ENCODE measurements around the gene CD79A.

The CD79A gene

GRCh38 chr19:41861846-41862245, 15.2 kb upstream of the CD79A start:
- H3K27ac ChIP-seq (ENCODE audit: low read depth in 2 of 2, low read length in 2 of 2) = no peak overlapping the region

DNA sequence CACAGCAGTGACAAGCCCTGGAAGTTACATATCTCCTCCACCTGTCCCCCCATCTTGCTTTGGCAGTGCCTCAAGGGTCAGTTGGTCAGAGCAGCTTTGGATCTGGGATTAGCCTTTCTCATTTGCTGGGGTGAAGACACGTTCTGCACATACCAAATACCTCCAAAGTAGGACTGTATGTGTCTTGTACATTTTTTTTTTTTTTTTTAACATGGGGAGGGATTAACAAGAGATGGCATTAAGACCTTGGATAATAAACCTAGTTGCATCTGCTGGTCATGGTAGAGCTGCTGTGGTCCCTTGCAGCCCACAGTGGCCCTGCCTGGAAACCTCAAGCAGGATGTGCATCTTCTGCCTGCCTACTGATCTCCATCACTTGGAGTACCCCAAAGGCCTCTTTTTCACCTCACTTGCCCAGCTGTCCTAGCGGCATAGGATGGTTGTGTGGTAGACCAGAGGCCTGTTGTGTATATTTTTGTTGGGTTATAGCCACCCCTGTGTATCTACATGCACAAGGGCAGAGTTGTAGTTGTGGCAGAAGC, 14.6 kb upstream of the CD79A start:
- Histone ChIP-seq H3K9me3 (ENCODE audit: control insufficient read depth in 2 of 2, low read length in 2 of 2) (no peaks in the 10 kb centered on the region), H3K27ac (ENCODE audit: low read depth in 2 of 2, low read length in 2 of 2) (no peak overlapping the region), H3K9ac (ENCODE audit: low read depth in 1 of 2, low read length in 2 of 2) (no peak overlapping the region), H3K4me3 (ENCODE audit: low read length in 2 of 2) (no peak overlapping the region), H3K4me1 (ENCODE audit: control insufficient read depth in 2 of 2, insufficient read depth in 2 of 2, low read length in 2 of 2) (peaks cover 36 to 39% of the 10 kb centered on the region in 2 donors), H3K36me3 (ENCODE audit: control insufficient read depth in 2 of 2, insufficient read depth in 2 of 2, low read length in 2 of 2) (peaks cover 41 to 42% of the 10 kb centered on the region in 2 donors), H3K27me3 (ENCODE audit: control insufficient read depth in 2 of 2, insufficient read depth in 2 of 2, low read length in 2 of 2) (no peaks in the 10 kb centered on the region)

More at GRCh38 chr19:41861846-41862245, 15.2 kb upstream of the CD79A start:
- no peaks in the 10 kb centered on the region for H3K27me3 ChIP-seq (ENCODE audit: control insufficient read depth in 2 of 2, insufficient read depth in 2 of 2, low read length in 2 of 2)
- peaks cover 41 to 42% of the 10 kb centered on the region in 2 donors for H3K36me3 ChIP-seq (ENCODE audit: control insufficient read depth in 2 of 2, insufficient read depth in 2 of 2, low read length in 2 of 2)
- H3K9me3 ChIP-seq (ENCODE audit: control insufficient read depth in 2 of 2, low read length in 2 of 2) = no peaks in the 10 kb centered on the region
- no peak overlapping the region for H3K9ac ChIP-seq (ENCODE audit: low read depth in 1 of 2, low read length in 2 of 2)
- H3K4me1 ChIP-seq (ENCODE audit: control insufficient read depth in 2 of 2, insufficient read depth in 2 of 2, low read length in 2 of 2) = peaks cover 36 to 39% of the 10 kb centered on the region in 2 donors
- no peak overlapping the region for H3K4me3 ChIP-seq (ENCODE audit: low read length in 2 of 2)

- H3K9me3 ChIP-seq (ENCODE audit: control insufficient read depth in 2 of 2, low read length in 2 of 2) = no peaks in the 10 kb centered on the region
- no peak overlapping the region for H3K4me3 ChIP-seq (ENCODE audit: low read length in 2 of 2)
- H3K27ac ChIP-seq (ENCODE audit: low read depth in 2 of 2, low read length in 2 of 2) = no peak overlapping the region
- no peaks in the 10 kb centered on the region for H3K27me3 ChIP-seq (ENCODE audit: control insufficient read depth in 2 of 2, insufficient read depth in 2 of 2, low read length in 2 of 2)
- H3K4me1 ChIP-seq (ENCODE audit: control insufficient read depth in 2 of 2, insufficient read depth in 2 of 2, low read length in 2 of 2) = peaks cover 45 to 46% of the 10 kb centered on the region in 2 donors
- H3K36me3 ChIP-seq (ENCODE audit: control insufficient read depth in 2 of 2, insufficient read depth in 2 of 2, low read length in 2 of 2) = peaks cover 41 to 46% of the 10 kb centered on the region in 2 donors
- H3K9ac ChIP-seq (ENCODE audit: low read depth in 1 of 2, low read length in 2 of 2) = no peak overlapping the region
Observed at GRCh38 chr19:41863209-41863931, 13.7 kb upstream of the CD79A start.

- Histone ChIP-seq H3K27ac (ENCODE audit: low read depth in 2 of 2, low read length in 2 of 2) (no peak overlapping the region), H3K9ac (ENCODE audit: low read depth in 1 of 2, low read length in 2 of 2) (no peak overlapping the region), H3K4me1 (ENCODE audit: control insufficient read depth in 2 of 2, insufficient read depth in 2 of 2, low read length in 2 of 2) (peaks cover 43 to 49% of the 10 kb centered on the region in 2 donors), H3K9me3 (ENCODE audit: control insufficient read depth in 2 of 2, low read length in 2 of 2) (no peaks in the 10 kb centered on the region), H3K4me3 (ENCODE audit: low read length in 2 of 2) (no peak overlapping the region), H3K36me3 (ENCODE audit: control insufficient read depth in 2 of 2, insufficient read depth in 2 of 2, low read length in 2 of 2) (peaks cover 47 to 56% of the 10 kb centered on the region in 2 donors), H3K27me3 (ENCODE audit: control insufficient read depth in 2 of 2, insufficient read depth in 2 of 2, low read length in 2 of 2) (no peaks in the 10 kb centered on the region)
Observed at GRCh38 chr19:41864374-41864773, 12.7 kb upstream of the CD79A start.

GRCh38 chr19:41866284-41866683, 10.8 kb upstream of the CD79A start:
- no peaks in the 10 kb centered on the region for H3K27me3 ChIP-seq (ENCODE audit: control insufficient read depth in 2 of 2, insufficient read depth in 2 of 2, low read length in 2 of 2)
- no peaks in the 10 kb centered on the region for H3K9me3 ChIP-seq (ENCODE audit: control insufficient read depth in 2 of 2, low read length in 2 of 2)
- peaks cover 57 to 62% of the 10 kb centered on the region in 2 donors for H3K36me3 ChIP-seq (ENCODE audit: control insufficient read depth in 2 of 2, insufficient read depth in 2 of 2, low read length in 2 of 2)
- no peak overlapping the region for H3K4me3 ChIP-seq (ENCODE audit: low read length in 2 of 2)
- H3K27ac ChIP-seq (ENCODE audit: low read depth in 2 of 2, low read length in 2 of 2) = no peak overlapping the region
- H3K9ac ChIP-seq (ENCODE audit: low read depth in 1 of 2, low read length in 2 of 2) = no peak overlapping the region
- H3K4me1 ChIP-seq (ENCODE audit: control insufficient read depth in 2 of 2, insufficient read depth in 2 of 2, low read length in 2 of 2) = peaks cover 42 to 49% of the 10 kb centered on the region in 2 donors

DNA sequence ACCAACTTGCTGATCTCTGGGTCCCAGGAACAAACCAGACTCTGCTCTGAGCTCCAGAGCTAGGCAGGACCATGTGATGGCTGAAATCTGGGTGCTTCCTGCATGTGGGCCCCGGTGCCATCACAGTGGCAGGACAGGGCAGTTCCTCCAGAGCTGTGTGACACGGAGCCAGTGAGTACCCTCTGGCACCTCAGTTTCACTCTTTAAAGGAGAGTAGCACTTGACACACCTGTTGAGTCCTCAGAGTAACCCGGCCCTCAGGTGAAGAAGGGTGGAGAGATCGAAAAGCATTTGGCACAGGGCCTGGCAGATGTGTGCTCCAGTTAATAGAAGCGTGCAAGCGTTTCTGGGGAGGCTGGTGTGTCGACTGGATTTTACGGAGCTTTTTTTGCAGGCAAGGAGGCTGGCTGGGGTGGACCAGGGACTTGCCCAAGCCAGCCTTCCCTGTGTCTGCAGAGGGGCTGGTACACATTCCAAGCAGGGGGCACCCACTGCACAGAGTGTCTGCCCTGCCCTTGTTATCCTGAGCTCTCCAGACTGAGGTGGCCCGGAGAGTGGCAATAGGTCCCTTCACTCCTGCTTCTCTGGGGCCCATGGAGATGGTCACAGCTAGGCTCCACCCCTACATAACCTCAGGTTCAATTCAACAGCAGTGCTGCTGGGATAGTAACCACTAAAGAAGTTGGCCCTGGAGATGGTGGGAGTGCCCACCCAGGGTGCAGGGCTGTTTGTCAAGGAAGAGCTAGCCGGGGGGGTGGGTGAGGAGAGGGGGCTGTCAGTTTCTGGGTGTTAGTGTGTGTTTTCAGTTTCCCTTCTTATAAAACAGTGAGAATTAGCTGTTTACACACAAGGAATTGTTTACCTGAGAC, 8.7 kb upstream of the CD79A start:
- peak overlapping the region in 1 of 2 donors; percentile 9 for H3K27ac ChIP-seq (ENCODE audit: low read depth in 2 of 2, low read length in 2 of 2)
- peak overlapping the region in 1 of 2 donors; percentile 34 for H3K9ac ChIP-seq (ENCODE audit: low read depth in 1 of 2, low read length in 2 of 2)
- no peaks in the 10 kb centered on the region for H3K27me3 ChIP-seq (ENCODE audit: control insufficient read depth in 2 of 2, insufficient read depth in 2 of 2, low read length in 2 of 2)
- H3K36me3 ChIP-seq (ENCODE audit: control insufficient read depth in 2 of 2, insufficient read depth in 2 of 2, low read length in 2 of 2) = peaks cover 47 to 49% of the 10 kb centered on the region in 2 donors
- peak overlapping the region in 1 of 2 donors; percentile 15 for H3K4me3 ChIP-seq (ENCODE audit: low read length in 2 of 2)
- peaks cover 35 to 38% of the 10 kb centered on the region in 2 donors for H3K4me1 ChIP-seq (ENCODE audit: control insufficient read depth in 2 of 2, insufficient read depth in 2 of 2, low read length in 2 of 2)
- H3K9me3 ChIP-seq (ENCODE audit: control insufficient read depth in 2 of 2, low read length in 2 of 2) = no peaks in the 10 kb centered on the region

DNA sequence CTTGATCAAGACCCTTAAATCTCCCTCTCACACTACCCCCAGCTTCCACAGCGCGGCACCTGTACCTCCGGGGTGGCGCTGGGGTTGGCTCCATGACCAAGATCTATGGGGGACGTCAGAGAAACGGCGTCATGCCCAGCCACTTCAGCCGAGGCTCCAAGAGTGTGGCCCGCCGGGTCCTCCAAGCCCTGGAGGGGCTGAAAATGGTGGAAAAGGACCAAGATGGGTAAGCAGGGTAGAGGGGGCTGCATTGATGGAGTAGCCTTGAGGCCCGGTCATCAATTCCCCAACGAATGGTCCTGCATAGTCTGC, 8.1 kb upstream of the CD79A start:
- no peaks in the 10 kb centered on the region for H3K9me3 ChIP-seq (ENCODE audit: control insufficient read depth in 2 of 2, low read length in 2 of 2)
- peak overlapping the region in 1 of 2 donors; percentile 9 for H3K27ac ChIP-seq (ENCODE audit: low read depth in 2 of 2, low read length in 2 of 2)
- peaks cover 32 to 40% of the 10 kb centered on the region in 2 donors for H3K4me1 ChIP-seq (ENCODE audit: control insufficient read depth in 2 of 2, insufficient read depth in 2 of 2, low read length in 2 of 2)
- H3K4me3 ChIP-seq (ENCODE audit: low read length in 2 of 2) = no peak overlapping the region
- no peaks in the 10 kb centered on the region for H3K27me3 ChIP-seq (ENCODE audit: control insufficient read depth in 2 of 2, insufficient read depth in 2 of 2, low read length in 2 of 2)
- no peak overlapping the region for H3K9ac ChIP-seq (ENCODE audit: low read depth in 1 of 2, low read length in 2 of 2)
- peaks cover 44 to 45% of the 10 kb centered on the region in 2 donors for H3K36me3 ChIP-seq (ENCODE audit: control insufficient read depth in 2 of 2, insufficient read depth in 2 of 2, low read length in 2 of 2)

GRCh38 chr19:41869374-41869955, 7.6 kb upstream of the CD79A start:
- H3K4me3 ChIP-seq (ENCODE audit: low read length in 2 of 2) = no peak overlapping the region
- no peak overlapping the region for H3K9ac ChIP-seq (ENCODE audit: low read depth in 1 of 2, low read length in 2 of 2)
- H3K27ac ChIP-seq (ENCODE audit: low read depth in 2 of 2, low read length in 2 of 2) = peak overlapping the region in 1 of 2 donors; percentile 9
- H3K4me1 ChIP-seq (ENCODE audit: control insufficient read depth in 2 of 2, insufficient read depth in 2 of 2, low read length in 2 of 2) = peaks cover 30 to 39% of the 10 kb centered on the region in 2 donors
- H3K36me3 ChIP-seq (ENCODE audit: control insufficient read depth in 2 of 2, insufficient read depth in 2 of 2, low read length in 2 of 2) = peaks cover 39 to 40% of the 10 kb centered on the region in 2 donors
- H3K9me3 ChIP-seq (ENCODE audit: control insufficient read depth in 2 of 2, low read length in 2 of 2) = no peaks in the 10 kb centered on the region
- H3K27me3 ChIP-seq (ENCODE audit: control insufficient read depth in 2 of 2, insufficient read depth in 2 of 2, low read length in 2 of 2) = no peaks in the 10 kb centered on the region

GRCh38 chr19:41870401-41870873, 6.6 kb upstream of the CD79A start:
- Histone ChIP-seq H3K9ac (ENCODE audit: low read depth in 1 of 2, low read length in 2 of 2) (no peak overlapping the region), H3K9me3 (ENCODE audit: control insufficient read depth in 2 of 2, low read length in 2 of 2) (no peaks in the 10 kb centered on the region), H3K27ac (ENCODE audit: low read depth in 2 of 2, low read length in 2 of 2) (peak overlapping the region in 1 of 2 donors; percentile 58), H3K4me3 (ENCODE audit: low read length in 2 of 2) (peak overlapping the region in 1 of 2 donors; percentile 26), H3K4me1 (ENCODE audit: control insufficient read depth in 2 of 2, insufficient read depth in 2 of 2, low read length in 2 of 2) (peaks cover 28 to 35% of the 10 kb centered on the region in 2 donors), H3K27me3 (ENCODE audit: control insufficient read depth in 2 of 2, insufficient read depth in 2 of 2, low read length in 2 of 2) (no peaks in the 10 kb centered on the region), H3K36me3 (ENCODE audit: control insufficient read depth in 2 of 2, insufficient read depth in 2 of 2, low read length in 2 of 2) (peaks cover 30 to 32% of the 10 kb centered on the region in 2 donors)
